Erythroblast (primary cell): ENCODE measurements around the gene SMIM38.
"Not testable (repeated sequence)": the region's sequence is repeated elsewhere in the genome, so short reads cannot be mapped to it uniquely, and the experiment has no call there.

Experiments used
- DNase-seq, 2 experiments: peaks; one replicate each; lab custom pipeline; 2025; lab: John Stamatoyannopoulos, UW
- GATA1 ChIP-seq: IDR thresholded peaks from 2 replicates; pipeline ENCODE4 v1.6.1; 2011; ENCODE audit warnings: low read depth, mild to moderate bottlenecking, control low read depth, low read length, moderate library complexity
- POLR2A ChIP-seq: IDR thresholded peaks from 2 replicates; pipeline ENCODE4 v1.6.1; 2011; ENCODE audit warnings: mild to moderate bottlenecking, low read length

SMIM38 gene

DNA sequence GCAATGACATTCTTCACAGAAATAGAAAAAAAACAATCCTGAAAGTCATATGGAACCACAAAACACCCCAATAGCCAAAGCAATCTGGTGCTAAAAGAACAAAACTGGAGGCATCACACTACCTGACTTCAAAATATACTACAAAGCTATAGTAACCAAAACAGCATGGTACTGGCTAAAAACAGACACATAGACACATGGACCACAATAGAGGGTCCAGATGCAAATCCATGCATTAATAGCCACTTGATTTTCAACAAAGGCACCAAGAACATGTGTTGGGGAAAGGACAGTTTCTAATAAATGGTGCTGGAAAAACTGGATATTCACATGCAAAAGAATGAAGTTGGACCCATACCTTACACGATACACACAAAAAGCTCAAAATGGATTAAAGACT, 27.9 kb upstream of the SMIM38 start:
- DNase-seq: no peak
- TF ChIP-seq POLR2A (no peak), GATA1 (no peak)

- DNase-seq: no peak
- TF ChIP-seq GATA1 (no peak), POLR2A (no peak)
These were observed 26.7 kb upstream of the SMIM38 start for GRCh38 chr11:69129053-69129452.

DNA sequence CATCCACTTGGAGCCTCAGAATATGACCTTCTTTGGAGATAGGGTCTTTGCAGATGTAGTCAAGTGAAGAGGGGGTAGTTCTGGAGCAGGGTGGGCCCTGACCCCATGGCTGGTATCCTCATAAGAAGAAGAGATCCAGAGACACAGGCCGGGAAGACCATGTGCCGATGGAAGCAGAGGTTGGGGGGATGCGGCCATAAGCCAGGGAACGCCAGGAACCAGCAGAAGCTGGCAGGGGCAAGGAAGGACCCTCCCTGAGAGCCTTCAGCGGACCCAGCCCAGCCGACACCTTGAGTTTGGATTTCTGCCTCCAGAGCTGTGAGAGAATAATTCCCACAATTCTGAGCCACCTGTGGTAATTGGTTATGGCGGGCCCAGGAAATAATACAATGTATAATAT, 26.1 kb upstream of the SMIM38 start:
- DNase-seq: no peak
- TF ChIP-seq GATA1: no peak
- TF ChIP-seq POLR2A: no peak

- no peak for DNase-seq
These were observed 25.1 kb upstream of the SMIM38 start for GRCh38 chr11:69130654-69131053.

DNA sequence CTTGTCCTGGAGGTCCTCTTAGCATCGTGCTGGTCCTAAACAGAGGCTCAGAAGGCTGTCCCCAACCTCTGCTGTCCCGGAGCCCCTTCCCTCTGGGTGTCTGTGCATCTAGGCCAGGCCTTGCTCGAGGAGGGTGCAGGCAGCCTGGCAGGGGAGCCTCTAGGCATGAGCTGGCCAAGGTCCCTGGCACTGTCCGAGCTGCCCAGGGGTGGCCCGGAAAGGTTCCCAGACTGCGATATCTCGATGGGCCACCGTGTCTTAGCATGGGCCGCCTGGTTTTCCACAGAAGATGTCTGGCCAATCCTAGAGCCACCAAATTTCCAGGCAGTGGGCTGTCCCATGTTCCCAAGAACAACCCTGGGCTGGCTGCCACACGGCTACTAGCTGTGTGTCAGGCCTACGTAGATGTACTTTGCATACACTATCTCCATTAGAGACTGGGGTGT, 24.6 kb upstream of the SMIM38 start:
- no peak for DNase-seq
- TF ChIP-seq GATA1: no peak
- no peak for TF ChIP-seq POLR2A

More at GRCh38 chr11:69130654-69131053, 25.1 kb upstream of the SMIM38 start:
- no peak for TF ChIP-seq GATA1
- no peak for TF ChIP-seq POLR2A

DNA sequence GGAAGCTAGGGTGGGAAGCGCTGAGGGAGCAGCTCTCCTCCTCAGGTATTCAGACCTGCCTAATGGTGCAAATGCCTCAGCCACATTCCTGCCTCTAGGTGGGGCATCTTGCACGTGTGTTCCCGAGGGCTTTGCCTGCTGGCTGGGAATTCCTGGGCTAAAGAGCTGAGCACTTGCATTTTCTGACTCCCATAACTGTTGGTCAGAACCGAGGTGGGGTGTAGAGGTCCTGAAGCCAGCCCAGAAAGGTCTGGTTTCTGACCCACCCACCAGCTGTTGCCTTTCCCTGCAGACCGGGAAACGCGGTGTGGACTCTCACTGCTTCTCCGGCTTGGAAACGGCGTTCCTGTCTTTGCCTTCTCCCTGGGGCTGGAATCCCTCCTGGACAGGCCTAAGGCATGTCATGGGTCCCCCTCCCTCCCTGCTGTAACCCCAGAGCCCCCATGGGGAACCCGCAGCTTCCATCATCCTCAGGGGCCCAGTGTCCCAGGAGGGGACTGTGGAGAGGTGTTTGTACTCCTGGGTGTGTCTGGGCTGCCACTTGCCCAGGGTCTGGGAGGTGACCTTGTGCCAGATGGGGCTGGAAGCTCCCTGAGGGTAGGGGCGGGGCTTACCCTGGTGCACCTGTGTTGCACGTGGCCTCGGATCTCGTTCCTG, 24.0 kb upstream of the SMIM38 start:
- no peak for TF ChIP-seq POLR2A
- no peak for DNase-seq

GRCh38 chr11:69132301-69132670, 23.4 kb upstream of the SMIM38 start:
- no peak for TF ChIP-seq GATA1
- no peak for TF ChIP-seq POLR2A
- no peak for DNase-seq

DNA sequence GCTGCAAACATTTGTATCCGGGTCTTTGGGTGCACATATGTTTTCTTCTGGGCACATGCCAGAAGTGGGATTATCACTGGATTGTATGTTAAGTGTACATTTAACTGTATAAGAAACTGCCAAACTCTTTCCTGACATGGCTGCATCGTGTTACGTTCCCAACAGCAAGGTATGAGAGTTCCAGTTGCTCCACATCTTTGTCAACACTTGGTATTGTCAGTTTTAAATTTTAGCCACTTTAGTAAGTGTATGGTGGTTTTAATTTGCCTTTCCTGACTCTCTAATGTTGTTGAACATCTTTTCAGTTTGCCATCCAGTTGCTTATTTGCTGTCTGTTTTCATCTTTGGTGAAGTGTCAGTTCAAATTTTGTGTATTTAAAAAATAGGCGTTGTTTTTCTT, 22.5 kb upstream of the SMIM38 start:
- no peak for TF ChIP-seq POLR2A
- TF ChIP-seq GATA1: no peak
- no peak for DNase-seq

- not testable (repeated sequence) for DNase-seq
These were observed 21.6 kb upstream of the SMIM38 start for GRCh38 chr11:69134182-69134581.

GRCh38 chr11:69134957-69135356, 20.8 kb upstream of the SMIM38 start:
- DNase-seq: no peak
- TF ChIP-seq GATA1: no peak
- no peak for TF ChIP-seq POLR2A

DNA sequence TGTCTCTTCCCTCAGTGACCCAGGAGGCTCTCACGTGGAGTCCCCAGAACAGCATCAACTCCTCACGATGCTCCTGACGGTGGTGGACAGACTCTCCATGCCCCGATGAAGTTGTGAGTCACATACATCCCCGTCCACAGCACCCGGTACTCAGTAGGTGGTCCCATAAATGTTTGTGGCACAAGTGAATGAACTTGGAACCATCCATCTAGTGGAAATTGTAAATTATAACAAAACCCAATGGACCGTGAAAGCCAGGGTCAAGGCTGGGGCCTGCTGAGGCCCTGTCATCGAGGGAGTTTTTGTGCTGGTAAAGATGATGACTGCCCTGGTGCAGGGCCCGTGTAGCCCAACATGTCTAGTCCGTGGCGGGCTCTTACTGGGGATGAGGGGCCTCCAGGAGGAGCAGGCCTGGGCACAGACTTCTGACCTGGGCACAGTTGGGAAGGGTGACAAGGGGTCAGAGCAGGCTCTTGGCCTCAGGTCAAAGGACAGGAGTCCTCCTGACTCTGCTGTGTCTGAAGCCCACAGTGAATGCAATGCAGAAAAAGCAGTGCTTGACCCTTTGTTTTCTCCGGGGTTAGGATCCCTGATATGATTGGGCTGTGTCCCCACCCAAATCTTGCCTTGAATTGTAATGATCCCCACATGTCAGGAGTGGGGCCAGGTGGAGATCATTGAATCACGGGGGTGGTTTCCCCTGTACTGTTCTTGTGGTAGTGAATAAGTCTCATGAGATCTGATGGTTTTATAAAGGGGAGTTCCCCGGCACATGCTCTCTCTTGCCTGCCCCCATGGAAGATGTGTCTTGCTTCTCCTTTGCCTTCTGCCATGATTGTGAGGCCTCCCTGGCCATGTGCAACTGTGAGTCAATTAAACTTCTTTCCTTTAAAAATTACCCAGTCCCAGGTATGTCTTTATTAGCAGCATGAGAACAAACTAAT, 20.0 kb upstream of the SMIM38 start:
- DNase-seq: no peak
- no peak for TF ChIP-seq POLR2A

- no peak for TF ChIP-seq GATA1
- TF ChIP-seq POLR2A: no peak
- no peak for DNase-seq
These were observed 19.3 kb upstream of the SMIM38 start for GRCh38 chr11:69136471-69136870.

- DNase-seq: no peak
- TF ChIP-seq POLR2A (no peak), GATA1 (no peak)
These were observed 18.4 kb upstream of the SMIM38 start for GRCh38 chr11:69137151-69137844.

DNA sequence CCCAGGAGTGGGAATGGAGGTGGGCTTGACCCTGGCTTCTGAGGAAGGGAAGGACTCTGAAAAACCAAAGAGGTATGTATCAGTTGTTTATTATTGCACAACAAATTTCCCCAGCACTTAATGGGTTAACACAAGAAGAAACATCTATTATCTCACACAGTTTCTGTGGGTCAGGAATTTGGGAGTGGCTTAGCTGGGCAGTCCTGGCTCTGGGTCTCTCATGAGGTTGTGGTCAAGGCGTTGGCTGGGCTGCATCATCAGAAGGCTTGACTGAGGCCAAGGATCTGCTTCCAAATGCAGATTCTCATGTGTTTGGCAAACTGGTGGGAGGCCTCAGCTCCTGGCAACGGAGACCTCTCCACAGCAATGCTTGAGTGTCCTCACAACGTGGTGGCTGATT, 17.5 kb upstream of the SMIM38 start:
- TF ChIP-seq POLR2A: no peak
- no peak for TF ChIP-seq GATA1
- peak in 1 of 2 experiments; percentile 22 for DNase-seq

DNA sequence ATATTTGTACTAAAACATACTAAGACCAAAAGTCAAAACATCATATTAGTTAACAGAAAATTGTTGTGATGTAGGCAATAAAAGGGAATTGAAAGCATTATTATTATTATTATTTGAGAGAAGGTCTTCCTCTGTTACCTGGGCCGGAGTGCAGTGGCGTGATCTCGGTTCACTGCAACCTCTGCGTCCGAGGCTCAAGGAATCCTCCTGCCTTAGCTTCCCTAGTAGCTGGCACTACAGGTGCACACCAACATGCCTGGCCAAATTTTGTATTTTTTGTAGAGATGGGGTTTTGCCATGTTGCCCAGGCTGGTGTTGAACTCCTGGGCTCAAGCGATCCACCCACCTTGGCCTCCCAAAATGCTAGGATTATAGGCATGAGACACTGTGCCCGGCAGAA, 15.6 kb upstream of the SMIM38 start:
- not testable (repeated sequence) for DNase-seq
